Calu3 (cell line): ENCODE measurements around the gene ATP6V0B. TPM values are rescaled to one million over a fixed set of nuclear protein-coding genes. Genes with fewer than 3 reads are reported as not detected.

Source experiments
- BruUV-seq: library from RNA; stranded (reverse); fragments of 400-500 nt; replicated peaks from 2 replicates; lab custom pipeline; 2021; lab: Mats Ljungman, UMichigan
- CTCF ChIA-PET: fragments of 300-600 bp; sonication (Branson Sonifier 250); formaldehyde crosslinking; loops from one replicate; lab custom pipeline; 2022; ENCODE audit warnings: antibody characterized with exemption; lab: Charles Lee
- DNase-seq: peaks from one replicate; pipeline ENCODE4 v3.0.0; 2022
- H3K27ac Mint-ChIP-seq: one replicate; pipeline ENCODE4 v1.8.0; 2022; ENCODE audit warnings: mixed read lengths; ENCODE audit not compliant: unreplicated experiment
- H3K27me3 Mint-ChIP-seq: one replicate; pipeline ENCODE4 v1.8.0; 2022; ENCODE audit warnings: mixed read lengths; ENCODE audit not compliant: unreplicated experiment
- H3K36me3 Mint-ChIP-seq: one replicate; pipeline ENCODE4 v1.8.0; 2022; ENCODE audit warnings: mild to moderate bottlenecking, moderate library complexity, mixed read lengths; ENCODE audit not compliant: insufficient read depth, unreplicated experiment
- H3K4me1 Mint-ChIP-seq: one replicate; pipeline ENCODE4 v1.8.0; 2022; ENCODE audit warnings: mild to moderate bottlenecking, low read depth, mixed read lengths; ENCODE audit not compliant: unreplicated experiment
- H3K4me3 Mint-ChIP-seq: one replicate; pipeline ENCODE4 v1.8.0; 2022; ENCODE audit warnings: mild to moderate bottlenecking, low read depth, moderate library complexity, mixed read lengths; ENCODE audit not compliant: unreplicated experiment
- H3K9me3 Mint-ChIP-seq: one replicate; pipeline ENCODE4 v1.8.0; 2022; ENCODE audit warnings: low read depth, mixed read lengths; ENCODE audit not compliant: unreplicated experiment
- CTCF ChIP-seq: fragments of 200-600 bp; IDR thresholded peaks from one replicate; pipeline ENCODE4 v1.8.0; 2022; ENCODE audit warnings: antibody characterized with exemption; ENCODE audit not compliant: unreplicated experiment
- intact Hi-C: fragments of 100-400 bp; cut with micrococcal nuclease; formaldehyde crosslinking; loops from one replicate; pipeline ENCODE4 v1.10.0; 2022; ENCODE audit not compliant: unreplicated experiment
- total RNA-seq: library from RNA; stranded (reverse); gene quantifications from 2 replicates; pipeline ENCODE4 v1.2.3, GENCODE V29; 2022

Gene ATP6V0B
- total RNA-seq, 1 experiment from 2014 or later: 141 TPM

GRCh38 chr1:43937179-43937865 is 37.4 kb upstream of the ATP6V0B start:
- intact Hi-C loops: no loop called here
- DNase-seq: no peak
- BruUV-seq: no TSS peak
- Mint-ChIP-seq H3K9me3 (no peaks in the 10 kb centered on the region), H3K4me3 (peak overlapping the region; percentile 82), H3K36me3 (peaks cover 19% of the 10 kb centered on the region), H3K27ac (no peak overlapping the region), H3K27me3 (peaks cover 13% of the 10 kb centered on the region), H3K4me1 (peaks cover 6% of the 10 kb centered on the region)
- no peak for TF ChIP-seq CTCF
- CTCF ChIA-PET: interaction anchor here (0.6 to 0.9 kb wide), 2 partner anchors 111 to 174 kb away, joined by 4 to 5 read pairs; no protein-coding TSS in a partner anchor

GRCh38 chr1:43938383-43938782 is 36.4 kb upstream of the ATP6V0B start:
- H3K4me3 Mint-ChIP-seq: no peak overlapping the region
- H3K36me3 Mint-ChIP-seq: peaks cover 19% of the 10 kb centered on the region
- intact Hi-C loops: no loop called here
- H3K4me1 Mint-ChIP-seq: no peaks in the 10 kb centered on the region
- TF ChIP-seq CTCF: no peak
- CTCF ChIA-PET: no interaction called here
- BruUV-seq: no TSS peak
- peaks cover 13% of the 10 kb centered on the region for H3K27me3 Mint-ChIP-seq
- no peak overlapping the region for H3K27ac Mint-ChIP-seq
- no peak for DNase-seq
- H3K9me3 Mint-ChIP-seq: no peaks in the 10 kb centered on the region

GRCh38 chr1:43938892-43939587 is 35.7 kb upstream of the ATP6V0B start:
- intact Hi-C loops: no loop called here
- TF ChIP-seq CTCF: no peak
- Mint-ChIP-seq H3K4me3 (no peak overlapping the region), H3K27ac (no peak overlapping the region), H3K36me3 (peaks cover 18% of the 10 kb centered on the region), H3K9me3 (no peaks in the 10 kb centered on the region), H3K4me1 (no peaks in the 10 kb centered on the region), H3K27me3 (peaks cover 13% of the 10 kb centered on the region)
- CTCF ChIA-PET: interaction anchor here (0.7 to 1.0 kb wide), 2 partner anchors 31 to 175 kb away, joined by 3 read pairs; partner anchors contain the start of gene DPH2
- no peak for DNase-seq
- BruUV-seq: no TSS peak

GRCh38 chr1:43942411-43942810 is 32.3 kb upstream of the ATP6V0B start:
- H3K4me1 Mint-ChIP-seq: peaks cover 9% of the 10 kb centered on the region
- H3K27ac Mint-ChIP-seq: no peak overlapping the region
- H3K9me3 Mint-ChIP-seq: no peaks in the 10 kb centered on the region
- H3K4me3 Mint-ChIP-seq: no peak overlapping the region
- peaks cover 13% of the 10 kb centered on the region for H3K27me3 Mint-ChIP-seq
- CTCF ChIA-PET: no interaction called here
- intact Hi-C loops: no loop called here
- no peak for TF ChIP-seq CTCF
- BruUV-seq: no TSS peak
- peaks cover 23% of the 10 kb centered on the region for H3K36me3 Mint-ChIP-seq
- no peak for DNase-seq
